Lower lobe of right lung (tissue), 2 donors: Measurements from ENCODE around the gene TMC3. TPM values are rescaled to one million over a fixed set of nuclear protein-coding genes. Genes with fewer than 3 reads are reported as not detected.

Source experiments
- ATAC-seq, 2 donors: fragments of 200-7000 bp; cut with Tn5 transposase; one replicate each; pipeline ENCODE4 v1.9.1; 2020 to 2022; ENCODE audit warnings: mild to moderate bottlenecking in 2 of 2, moderate library complexity in 2 of 2
- DNase-seq: peaks from one replicate; pipeline ENCODE4 v3.0.0-alpha.2; 2020
- H3K27ac ChIP-seq: fragments of 200-600 bp; one replicate; pipeline ENCODE4 v1.8.0; 2022
- H3K27me3 ChIP-seq: fragments of 200-600 bp; one replicate; pipeline ENCODE4 v1.8.0; 2022; ENCODE audit warnings: low read depth
- H3K36me3 ChIP-seq: fragments of 200-600 bp; one replicate; pipeline ENCODE4 v1.8.0; 2022; ENCODE audit warnings: mild to moderate bottlenecking
- H3K4me1 ChIP-seq: fragments of 200-600 bp; one replicate; pipeline ENCODE4 v1.8.0; 2022
- H3K4me3 ChIP-seq: fragments of 200-600 bp; one replicate; pipeline ENCODE4 v1.8.0; 2022; ENCODE audit warnings: mild to moderate bottlenecking
- H3K9me3 ChIP-seq: fragments of 200-600 bp; one replicate; pipeline ENCODE4 v1.8.0; 2022
- intact Hi-C: fragments of 100-400 bp; cut with DNase I; formaldehyde crosslinking; loops from one replicate; pipeline ENCODE4 v1.11.0; 2022
- total RNA-seq: library from RNA; stranded (reverse); fragmentation: NEBNext Ultra II Directional; extraction: Animal tissue kit (Norgen Biotek cat#: 25700); gene quantifications from one replicate; pipeline ENCODE4 v1.2.1, GENCODE V29; 2021
- TF ChIP-seq, protein P1 (sequence below): fragments of 200-600 bp; IDR thresholded peaks from one replicate; pipeline ENCODE4 v1.8.0; 2022; ENCODE audit warnings: antibody characterized with exemption, mild to moderate bottlenecking
- donor health status: DM: no; HTN: yes; CAD: no; lungs with severe emphysema.

Gene TMC3
- total RNA-seq, 1 donor from 2014 or later, result not detected

GRCh38 chr15:81363718-81364500, 10.1 kb downstream of the TMC3 start:
- no peaks in the 10 kb centered on the region for H3K9me3 ChIP-seq
- no peaks in the 10 kb centered on the region for H3K27me3 ChIP-seq
- no peaks in the 10 kb centered on the region for H3K4me1 ChIP-seq
- no peak overlapping the region for H3K27ac ChIP-seq
- H3K36me3 ChIP-seq, result no peaks in the 10 kb centered on the region
- TF ChIP-seq, protein P1, sequence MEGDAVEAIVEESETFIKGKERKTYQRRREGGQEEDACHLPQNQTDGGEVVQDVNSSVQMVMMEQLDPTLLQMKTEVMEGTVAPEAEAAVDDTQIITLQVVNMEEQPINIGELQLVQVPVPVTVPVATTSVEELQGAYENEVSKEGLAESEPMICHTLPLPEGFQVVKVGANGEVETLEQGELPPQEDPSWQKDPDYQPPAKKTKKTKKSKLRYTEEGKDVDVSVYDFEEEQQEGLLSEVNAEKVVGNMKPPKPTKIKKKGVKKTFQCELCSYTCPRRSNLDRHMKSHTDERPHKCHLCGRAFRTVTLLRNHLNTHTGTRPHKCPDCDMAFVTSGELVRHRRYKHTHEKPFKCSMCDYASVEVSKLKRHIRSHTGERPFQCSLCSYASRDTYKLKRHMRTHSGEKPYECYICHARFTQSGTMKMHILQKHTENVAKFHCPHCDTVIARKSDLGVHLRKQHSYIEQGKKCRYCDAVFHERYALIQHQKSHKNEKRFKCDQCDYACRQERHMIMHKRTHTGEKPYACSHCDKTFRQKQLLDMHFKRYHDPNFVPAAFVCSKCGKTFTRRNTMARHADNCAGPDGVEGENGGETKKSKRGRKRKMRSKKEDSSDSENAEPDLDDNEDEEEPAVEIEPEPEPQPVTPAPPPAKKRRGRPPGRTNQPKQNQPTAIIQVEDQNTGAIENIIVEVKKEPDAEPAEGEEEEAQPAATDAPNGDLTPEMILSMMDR, result no peak
- ATAC-seq (no peak), DNase-seq (no peak)
- no peak overlapping the region for H3K4me3 ChIP-seq
- intact Hi-C loops, result no loop called here

DNA sequence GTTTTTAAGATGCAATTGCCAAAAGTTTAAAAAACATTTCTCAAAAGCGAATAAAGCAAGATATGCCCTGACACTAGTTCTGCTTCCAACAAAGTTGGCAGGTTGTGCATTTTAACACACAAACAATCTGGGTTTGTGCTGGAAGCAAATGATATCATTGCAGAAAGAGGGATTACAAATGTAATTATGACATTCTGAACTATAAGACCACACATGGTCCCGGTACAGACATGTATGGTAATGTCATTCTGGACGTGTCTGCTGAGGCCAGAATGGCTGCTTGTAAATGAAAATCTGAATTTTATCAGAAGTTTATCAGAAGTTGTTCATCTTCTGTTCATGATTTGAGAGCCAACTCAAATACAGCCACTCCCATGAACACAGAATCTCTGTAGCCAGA, 10.7 kb downstream of the TMC3 start:
- Histone ChIP-seq H3K9me3 (no peaks in the 10 kb centered on the region), H3K36me3 (no peaks in the 10 kb centered on the region), H3K27ac (no peak overlapping the region), H3K27me3 (no peaks in the 10 kb centered on the region), H3K4me1 (no peaks in the 10 kb centered on the region), H3K4me3 (no peak overlapping the region)
- no peak for ATAC-seq
- no peak for DNase-seq
- TF ChIP-seq, protein P1, result no peak
- intact Hi-C loops, result no loop called here

DNA sequence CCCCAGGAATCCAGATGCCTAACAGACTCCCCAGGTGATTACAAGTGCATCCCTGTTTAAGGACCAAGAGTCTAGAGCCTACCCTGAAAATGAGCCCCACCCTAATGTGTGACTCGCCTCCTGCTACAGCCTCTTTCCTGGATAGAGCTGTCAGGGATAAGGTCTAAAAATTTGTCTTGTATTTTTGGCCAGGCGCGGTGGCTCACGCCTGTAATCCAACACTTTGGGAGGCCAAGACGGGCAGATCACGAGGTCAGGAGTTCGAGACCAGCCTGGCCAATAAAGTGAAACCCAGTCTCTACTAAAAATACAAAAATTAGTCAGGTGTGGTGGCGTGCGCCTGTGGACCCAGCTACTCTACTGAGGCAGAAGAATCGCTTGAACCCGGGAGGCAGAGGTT, 11.2 kb downstream of the TMC3 start:
- no peak for ATAC-seq
- Histone ChIP-seq H3K27me3 (no peaks in the 10 kb centered on the region), H3K27ac (no peak overlapping the region), H3K4me1 (no peaks in the 10 kb centered on the region), H3K36me3 (no peaks in the 10 kb centered on the region), H3K4me3 (no peak overlapping the region), H3K9me3 (no peaks in the 10 kb centered on the region)
- no peak for DNase-seq
- intact Hi-C loops, result no loop called here
- TF ChIP-seq, protein P1, result no peak

GRCh38 chr15:81361891-81362290, 12.1 kb downstream of the TMC3 start:
- Histone ChIP-seq H3K9me3 (no peaks in the 10 kb centered on the region), H3K27ac (no peak overlapping the region), H3K4me1 (no peaks in the 10 kb centered on the region), H3K27me3 (no peaks in the 10 kb centered on the region), H3K36me3 (no peaks in the 10 kb centered on the region), H3K4me3 (no peak overlapping the region)
- TF ChIP-seq, protein P1, result no peak
- no peak for ATAC-seq
- intact Hi-C loops, result no loop called here
- no peak for DNase-seq

GRCh38 chr15:81360491-81360890, 13.5 kb downstream of the TMC3 start:
- DNase-seq, result no peak
- H3K4me1 ChIP-seq, result no peaks in the 10 kb centered on the region
- H3K36me3 ChIP-seq, result no peaks in the 10 kb centered on the region
- TF ChIP-seq, protein P1, result no peak
- no peaks in the 10 kb centered on the region for H3K9me3 ChIP-seq
- ATAC-seq, result no peak
- intact Hi-C loops, result no loop called here
- no peaks in the 10 kb centered on the region for H3K27me3 ChIP-seq
- no peak overlapping the region for H3K27ac ChIP-seq
- H3K4me3 ChIP-seq, result no peak overlapping the region
